ENCODE results near the gene WDR82. TPM values are rescaled to one million over a fixed set of nuclear protein-coding genes. Genes with fewer than 3 reads are reported as not detected.

WDR82 gene
- total RNA-seq, 2 donors from 2014 or later, result 78.4 to 84.2 TPM

- H3K4me3 Mint-ChIP-seq, result no peak overlapping the region
- H3K36me3 ChIP-seq (ENCODE audit: control insufficient read depth, insufficient read depth, low read length), result peaks cover 85% of the 10 kb centered on the region
Measured at GRCh38 chr3:52211268-52211891, 67.1 kb downstream of the WDR82 start.

GRCh38 chr3:52210550-52211046 lies 67.9 kb downstream of the WDR82 start:
- 97 to 98% methylated on average over 5 to 6 of the region's 6 CpGs for WGBS, 2 experiments (ENCODE audit: insufficient coverage in 1 of 2, insufficient read length in 1 of 2)
- Histone ChIP-seq H3K36me3 (ENCODE audit: control insufficient read depth, insufficient read depth, low read length) (peaks cover 92% of the 10 kb centered on the region), H3K27ac (ENCODE audit: low read depth, low read length) (no peak overlapping the region), H3K9ac (ENCODE audit: extremely low read depth, low read length, poor library complexity, severe bottlenecking) (no peak overlapping the region), H3K4me1 (ENCODE audit: control insufficient read depth, insufficient read depth, low read length) (no peaks in the 10 kb centered on the region), H3K27me3 (ENCODE audit: control insufficient read depth, insufficient read depth, low read length, poor library complexity, severe bottlenecking) (no peaks in the 10 kb centered on the region), H3K4me3 (ENCODE audit: low read length) (no peak overlapping the region), H3K9me3 (ENCODE audit: control insufficient read depth, low read length) (no peaks in the 10 kb centered on the region)
- Mint-ChIP-seq H3K36me3 (ENCODE audit: low read depth) (peaks cover 92% of the 10 kb centered on the region), H3K4me3 (no peak overlapping the region), H3K27ac (no peak overlapping the region), H3K27me3 (ENCODE audit: insufficient read depth) (no peaks in the 10 kb centered on the region), H3K4me1 (no peaks in the 10 kb centered on the region), H3K9me3 (no peaks in the 10 kb centered on the region)
- DNase-seq, result no peak
- TF ChIP-seq CTCF (conservative IDR thresholded peaks at IDR 0.05), result no peak

More at GRCh38 chr3:52211268-52211891, 67.1 kb downstream of the WDR82 start:
- Histone ChIP-seq H3K9me3 (ENCODE audit: control insufficient read depth, low read length) (no peaks in the 10 kb centered on the region), H3K9ac (ENCODE audit: extremely low read depth, low read length, poor library complexity, severe bottlenecking) (no peak overlapping the region), H3K27me3 (ENCODE audit: control insufficient read depth, insufficient read depth, low read length, poor library complexity, severe bottlenecking) (no peaks in the 10 kb centered on the region), H3K4me1 (ENCODE audit: control insufficient read depth, insufficient read depth, low read length) (no peaks in the 10 kb centered on the region), H3K27ac (ENCODE audit: low read depth, low read length) (no peak overlapping the region), H3K4me3 (ENCODE audit: low read length) (no peak overlapping the region)
- WGBS, 2 experiments (ENCODE audit: insufficient coverage in 1 of 2, insufficient read length in 1 of 2), result 96% methylated on average over 13 to 18 of the region's 18 CpGs
- Mint-ChIP-seq H3K4me1 (no peaks in the 10 kb centered on the region), H3K27me3 (ENCODE audit: insufficient read depth) (no peaks in the 10 kb centered on the region), H3K36me3 (ENCODE audit: low read depth) (peaks cover 86% of the 10 kb centered on the region), H3K27ac (no peak overlapping the region), H3K9me3 (no peaks in the 10 kb centered on the region)
- TF ChIP-seq CTCF (conservative IDR thresholded peaks at IDR 0.05), result no peak
- no peak for DNase-seq

- Mint-ChIP-seq H3K4me3 (no peak overlapping the region), H3K36me3 (ENCODE audit: low read depth) (peaks cover 92% of the 10 kb centered on the region)
Measured at GRCh38 chr3:52210037-52210436, 68.4 kb downstream of the WDR82 start.

More at GRCh38 chr3:52210037-52210436, 68.4 kb downstream of the WDR82 start:
- Histone ChIP-seq H3K27me3 (ENCODE audit: control insufficient read depth, insufficient read depth, low read length, poor library complexity, severe bottlenecking) (no peaks in the 10 kb centered on the region), H3K4me3 (ENCODE audit: low read length) (no peak overlapping the region), H3K36me3 (ENCODE audit: control insufficient read depth, insufficient read depth, low read length) (peaks cover 92% of the 10 kb centered on the region), H3K9me3 (ENCODE audit: control insufficient read depth, low read length) (no peaks in the 10 kb centered on the region), H3K27ac (ENCODE audit: low read depth, low read length) (no peak overlapping the region), H3K9ac (ENCODE audit: extremely low read depth, low read length, poor library complexity, severe bottlenecking) (no peak overlapping the region), H3K4me1 (ENCODE audit: control insufficient read depth, insufficient read depth, low read length) (no peaks in the 10 kb centered on the region)
- no peaks in the 10 kb centered on the region for H3K27me3 Mint-ChIP-seq (ENCODE audit: insufficient read depth)
- no peak overlapping the region for H3K27ac Mint-ChIP-seq
- no peaks in the 10 kb centered on the region for H3K4me1 Mint-ChIP-seq
- H3K9me3 Mint-ChIP-seq, result no peaks in the 10 kb centered on the region
- DNase-seq, result no peak
- no peak for TF ChIP-seq CTCF (conservative IDR thresholded peaks at IDR 0.05)

All from endodermal cell (in vitro differentiated cells).